Adipocyte (in vitro differentiated cells): ENCODE measurements around the gene CSNK1G2.
"Not testable (repeated sequence)": the region's sequence is repeated elsewhere in the genome, so short reads cannot be mapped to it uniquely, and the experiment has no call there.

ENCODE experiments used
- DNase-seq: peaks from one replicate; pipeline ENCODE4 v3.0.0-alpha.2; 2015; ENCODE audit warnings: low read depth
- H3K27me3 ChIP-seq: replicated peaks from 2 replicates; pipeline ENCODE4 v1.7.0; 2013; ENCODE audit warnings: mild to moderate bottlenecking, low read length, moderate library complexity; ENCODE audit not compliant: control insufficient read depth, insufficient read depth
- H3K36me3 ChIP-seq: 2 replicates; pipeline ENCODE4 v1.7.0; 2013; ENCODE audit warnings: low read length, mild to moderate bottlenecking, moderate library complexity; ENCODE audit not compliant: control insufficient read depth, insufficient read depth, severe bottlenecking
- H3K4me1 ChIP-seq: 2 replicates; pipeline ENCODE4 v1.7.0; 2013; ENCODE audit warnings: mild to moderate bottlenecking, low read length, moderate library complexity; ENCODE audit not compliant: control insufficient read depth, insufficient read depth
- H3K4me3 ChIP-seq: 2 replicates; pipeline ENCODE4 v1.7.0; 2013; ENCODE audit warnings: mild to moderate bottlenecking, low read length, moderate library complexity
- H3K9ac ChIP-seq: 2 replicates; pipeline ENCODE4 v1.7.0; 2013; ENCODE audit warnings: mild to moderate bottlenecking, low read length, moderate library complexity
- H3K9me3 ChIP-seq: 2 replicates; pipeline ENCODE4 v1.7.0; 2013; ENCODE audit warnings: mild to moderate bottlenecking, low read length, moderate library complexity; ENCODE audit not compliant: control insufficient read depth

Gene CSNK1G2

GRCh38 chr19:1985588-1986356 lies 44.8 kb downstream of the CSNK1G2 start:
- Histone ChIP-seq H3K36me3 (peaks cover 64% of the 10 kb centered on the region), H3K4me3 (no peak overlapping the region), H3K4me1 (no peaks in the 10 kb centered on the region), H3K9ac (no peak overlapping the region), H3K27me3 (no peaks in the 10 kb centered on the region), H3K9me3 (no peaks in the 10 kb centered on the region)
- DNase-seq = no peak

- Histone ChIP-seq H3K4me1 (no peaks in the 10 kb centered on the region), H3K9me3 (no peaks in the 10 kb centered on the region), H3K4me3 (no peak overlapping the region), H3K27me3 (no peaks in the 10 kb centered on the region), H3K9ac (no peak overlapping the region), H3K36me3 (peaks cover 64% of the 10 kb centered on the region)
- DNase-seq = no peak
These were observed 45.6 kb downstream of the CSNK1G2 start for GRCh38 chr19:1986357-1987162.

- no peaks in the 10 kb centered on the region for H3K4me1 ChIP-seq
- no peak overlapping the region for H3K9ac ChIP-seq
- H3K27me3 ChIP-seq = no peaks in the 10 kb centered on the region
- no peaks in the 10 kb centered on the region for H3K9me3 ChIP-seq
- no peak overlapping the region for H3K4me3 ChIP-seq
- H3K36me3 ChIP-seq = peaks cover 56% of the 10 kb centered on the region
- no peak for DNase-seq
These were observed 46.5 kb downstream of the CSNK1G2 start for GRCh38 chr19:1987197-1988187.

GRCh38 chr19:1988464-1988863 lies 47.5 kb downstream of the CSNK1G2 start:
- DNase-seq, H3K4me3 ChIP-seq, H3K27me3 ChIP-seq, H3K4me1 ChIP-seq, H3K9ac ChIP-seq, H3K9me3 ChIP-seq: not testable (repeated sequence)
- H3K36me3 ChIP-seq = peaks cover 57% of the 10 kb centered on the region

- no peaks in the 10 kb centered on the region for H3K9me3 ChIP-seq
- no peaks in the 10 kb centered on the region for H3K27me3 ChIP-seq
- DNase-seq = no peak
- H3K4me1 ChIP-seq = no peaks in the 10 kb centered on the region
- H3K4me3 ChIP-seq = no peak overlapping the region
- H3K9ac ChIP-seq = no peak overlapping the region
- peaks cover 57% of the 10 kb centered on the region for H3K36me3 ChIP-seq
These were observed 48.7 kb downstream of the CSNK1G2 start for GRCh38 chr19:1989513-1990229.

- peaks cover 53% of the 10 kb centered on the region for H3K36me3 ChIP-seq
- H3K9me3 ChIP-seq = no peaks in the 10 kb centered on the region
- no peak overlapping the region for H3K9ac ChIP-seq
- H3K27me3 ChIP-seq = no peaks in the 10 kb centered on the region
- no peak for DNase-seq
- no peaks in the 10 kb centered on the region for H3K4me1 ChIP-seq
- no peak overlapping the region for H3K4me3 ChIP-seq
These were observed 49.5 kb downstream of the CSNK1G2 start for GRCh38 chr19:1990230-1991017.

GRCh38 chr19:1991018-1991913 lies 50.3 kb downstream of the CSNK1G2 start:
- H3K9me3 ChIP-seq = no peaks in the 10 kb centered on the region
- peaks cover 52% of the 10 kb centered on the region for H3K36me3 ChIP-seq
- no peaks in the 10 kb centered on the region for H3K4me1 ChIP-seq
- H3K4me3 ChIP-seq = no peak overlapping the region
- no peak for DNase-seq
- no peaks in the 10 kb centered on the region for H3K27me3 ChIP-seq
- H3K9ac ChIP-seq = no peak overlapping the region

DNA sequence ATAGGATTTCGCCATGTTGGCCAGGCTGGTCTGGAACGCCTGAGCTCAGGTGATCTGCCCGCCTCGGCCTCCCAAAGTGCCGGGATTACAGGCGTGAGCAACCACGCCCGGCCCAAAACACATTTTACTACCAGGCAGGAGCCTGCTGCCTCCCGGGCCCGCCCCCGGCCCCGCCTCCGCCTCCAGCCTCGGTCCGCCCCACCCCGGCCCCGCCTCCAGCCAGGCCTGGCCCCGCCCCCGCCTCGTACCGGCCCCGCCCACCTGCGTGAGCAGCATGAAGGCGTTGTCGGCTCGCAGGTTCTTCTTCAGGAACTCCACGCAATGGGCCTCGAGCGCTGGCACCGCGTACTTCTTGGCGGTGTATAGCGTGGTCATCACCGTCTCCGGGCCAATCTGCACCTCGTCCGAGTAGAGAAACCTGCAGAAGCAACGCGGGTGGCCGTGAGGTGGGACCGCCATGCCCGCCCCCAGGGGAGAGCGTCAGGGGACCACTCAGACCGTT lies 51.8 kb downstream of the CSNK1G2 start:
- H3K27me3 ChIP-seq = no peaks in the 10 kb centered on the region
- H3K9ac ChIP-seq = no peak overlapping the region
- H3K36me3 ChIP-seq = peaks cover 52% of the 10 kb centered on the region
- no peaks in the 10 kb centered on the region for H3K9me3 ChIP-seq
- no peak overlapping the region for H3K4me3 ChIP-seq
- peak; percentile 11 for DNase-seq
- no peaks in the 10 kb centered on the region for H3K4me1 ChIP-seq

- no peaks in the 10 kb centered on the region for H3K9me3 ChIP-seq
- DNase-seq = no peak
- no peak overlapping the region for H3K9ac ChIP-seq
- H3K36me3 ChIP-seq = peaks cover 33% of the 10 kb centered on the region
- H3K4me3 ChIP-seq = no peak overlapping the region
- H3K27me3 ChIP-seq = no peaks in the 10 kb centered on the region
- H3K4me1 ChIP-seq = no peaks in the 10 kb centered on the region
These were observed 56.6 kb downstream of the CSNK1G2 start for GRCh38 chr19:1997353-1998233.
